Tibial nerve (tissue), 4 donors: Measurements from ENCODE around the gene PPDPF. TPM values are rescaled to one million over a fixed set of nuclear protein-coding genes. Genes with fewer than 3 reads are reported as not detected.

ENCODE experiments used
- DNase-seq, 2 donors: peaks; one replicate each; pipeline ENCODE4 v3.0.0-alpha.2; 2019; ENCODE audit warnings: low spot score in 2 of 2
- H3K27ac ChIP-seq, 4 donors: fragments of 200-600 bp; sonication (generic) in 3 of 4; one replicate each; pipeline ENCODE4 v1.5.1; 2017 to 2019; ENCODE audit warnings: mild to moderate bottlenecking in 1 of 4
- H3K27me3 ChIP-seq, 2 donors: fragments of 200-600 bp; sonication (generic) in 1 of 2; one replicate each; pipeline versions ENCODE4 v1.5.1 to v1.6.0; 2017 to 2019
- H3K36me3 ChIP-seq, 3 donors: fragments of 200-600 bp; sonication (generic); one replicate each; pipeline ENCODE4 v1.5.1; 2018 to 2019
- H3K4me1 ChIP-seq, 4 donors: fragments of 200-600 bp; sonication (generic) in 3 of 4; one replicate each; pipeline ENCODE4 v1.5.1; 2017 to 2019
- H3K4me3 ChIP-seq, 4 donors: fragments of 200-600 bp; sonication (generic) in 3 of 4; one replicate each; pipeline ENCODE4 v1.5.1; 2017 to 2019; ENCODE audit warnings: mild to moderate bottlenecking in 1 of 4, moderate library complexity in 1 of 4
- H3K9me3 ChIP-seq, 4 donors: fragments of 200-600 bp; sonication (generic) in 3 of 4; one replicate each; pipeline ENCODE4 v1.5.1; 2017 to 2019
- EP300 ChIP-seq, 2 donors: sonication (generic); formaldehyde crosslinking; IDR thresholded peaks; one replicate each; pipeline ENCODE4 v1.6.1; 2017; ENCODE audit warnings: antibody characterized with exemption in 2 of 2, mild to moderate bottlenecking in 1 of 2
- POLR2A ChIP-seq, 2 donors: fragments of 450-650 bp; IDR thresholded peaks; one replicate each; pipeline ENCODE4 v1.6.1; 2017; ENCODE audit warnings: antibody characterized with exemption in 2 of 2, mild to moderate bottlenecking in 2 of 2, moderate library complexity in 2 of 2
- WGBS, 2 donors: methylation state at CpG; one replicate each; pipeline ENCODE4 v1.1.5; 2018; 5-methylcytosine and 5-hydroxymethylcytosine counted together
- total RNA-seq, 4 donors: library from RNA; depleted of rRNA; stranded (reverse); fragments of >200 nt; gene quantifications; one replicate each; pipeline ENCODE4 v1.1.0, GENCODE V29; 2016
- TF ChIP-seq, protein P1 (sequence below), 5 experiments: fragments of 200-600 bp in 3 of 5; fragments of 450-650 bp in 2 of 5; sonication (generic) in 3 of 5; IDR thresholded peaks; one replicate each; pipeline ENCODE4 v1.5.1; 2016 to 2019; ENCODE audit warnings: antibody characterized with exemption in 5 of 5, mild to moderate bottlenecking in 3 of 5, moderate library complexity in 2 of 5

PPDPF gene
- total RNA-seq, 4 donors from 2014 or later: 59.0 to 165 (median 119) TPM

DNA sequence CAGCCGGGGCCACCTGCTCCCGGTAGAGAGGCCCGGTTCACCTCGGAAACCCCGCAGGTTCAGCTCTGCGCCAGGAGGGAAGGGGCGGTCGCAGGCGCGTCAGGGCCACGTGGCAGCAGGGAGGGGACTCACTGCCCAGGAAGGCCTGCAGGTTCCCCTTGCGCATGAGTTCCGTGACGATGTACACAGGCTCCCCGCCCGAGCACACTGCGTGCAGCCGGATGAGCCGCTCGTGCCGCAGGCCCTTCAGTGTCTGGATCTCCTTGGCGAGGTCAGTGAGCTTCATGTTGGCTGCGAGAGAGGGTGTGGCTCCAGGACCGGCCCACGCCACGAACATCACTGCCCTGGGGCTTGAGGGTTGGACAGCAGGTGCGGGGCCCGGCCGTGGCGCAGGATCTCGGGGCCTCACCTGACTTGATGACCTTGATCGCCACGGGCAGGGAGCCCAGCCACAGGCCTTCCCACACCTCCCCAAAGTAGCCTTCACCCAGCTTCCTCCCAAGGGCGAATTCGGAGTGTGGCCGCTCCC, 21.5 kb downstream of the PPDPF start:
- Histone ChIP-seq H3K4me3 (no peak overlapping the region), H3K36me3 (no peaks in the 10 kb centered on the region), H3K9me3 (no peaks in the 10 kb centered on the region), H3K27me3 (peaks cover 0 to 30% of the 10 kb centered on the region in 2 donors), H3K4me1 (peaks cover 0 to 17% (median 8%) of the 10 kb centered on the region in 4 donors), H3K27ac (no peak overlapping the region)
- no peak for DNase-seq
- TF ChIP-seq, protein P1, sequence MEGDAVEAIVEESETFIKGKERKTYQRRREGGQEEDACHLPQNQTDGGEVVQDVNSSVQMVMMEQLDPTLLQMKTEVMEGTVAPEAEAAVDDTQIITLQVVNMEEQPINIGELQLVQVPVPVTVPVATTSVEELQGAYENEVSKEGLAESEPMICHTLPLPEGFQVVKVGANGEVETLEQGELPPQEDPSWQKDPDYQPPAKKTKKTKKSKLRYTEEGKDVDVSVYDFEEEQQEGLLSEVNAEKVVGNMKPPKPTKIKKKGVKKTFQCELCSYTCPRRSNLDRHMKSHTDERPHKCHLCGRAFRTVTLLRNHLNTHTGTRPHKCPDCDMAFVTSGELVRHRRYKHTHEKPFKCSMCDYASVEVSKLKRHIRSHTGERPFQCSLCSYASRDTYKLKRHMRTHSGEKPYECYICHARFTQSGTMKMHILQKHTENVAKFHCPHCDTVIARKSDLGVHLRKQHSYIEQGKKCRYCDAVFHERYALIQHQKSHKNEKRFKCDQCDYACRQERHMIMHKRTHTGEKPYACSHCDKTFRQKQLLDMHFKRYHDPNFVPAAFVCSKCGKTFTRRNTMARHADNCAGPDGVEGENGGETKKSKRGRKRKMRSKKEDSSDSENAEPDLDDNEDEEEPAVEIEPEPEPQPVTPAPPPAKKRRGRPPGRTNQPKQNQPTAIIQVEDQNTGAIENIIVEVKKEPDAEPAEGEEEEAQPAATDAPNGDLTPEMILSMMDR (IDR thresholded peaks at IDR 0.05): no peak
- 79 to 82% methylated on average over 18 to 23 of the region's 36 CpGs for WGBS, 2 donors

DNA sequence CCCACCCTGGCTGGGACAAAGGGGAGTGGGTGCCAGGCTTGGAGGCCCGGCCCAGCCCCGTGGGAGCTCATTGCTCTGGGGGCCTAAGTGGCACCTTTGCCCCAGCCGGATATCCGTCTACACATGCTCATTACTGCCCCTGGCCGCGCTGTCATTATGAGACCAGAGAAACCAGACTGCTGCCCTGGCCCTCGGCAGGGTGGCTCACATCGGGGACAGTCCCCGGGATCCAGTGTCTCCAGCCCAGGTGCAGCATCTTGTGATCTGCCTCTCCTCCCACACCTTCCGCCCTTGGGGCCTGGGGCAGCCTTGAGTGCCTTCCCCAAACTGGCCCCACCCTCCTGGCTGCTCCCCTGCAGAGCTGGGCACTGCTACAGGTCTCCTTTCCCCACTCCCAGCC, 22.1 kb downstream of the PPDPF start:
- no peak for DNase-seq
- H3K36me3 ChIP-seq: no peaks in the 10 kb centered on the region
- TF ChIP-seq EP300 (IDR thresholded peaks at IDR 0.05) (no peak), POLR2A (IDR thresholded peaks at IDR 0.05) (no peak)
- TF ChIP-seq, protein P1 (IDR thresholded peaks at IDR 0.05): no peak
- H3K9me3 ChIP-seq: no peaks in the 10 kb centered on the region
- peaks cover 0 to 11% (median 5%) of the 10 kb centered on the region in 4 donors for H3K4me1 ChIP-seq
- no peak overlapping the region for H3K4me3 ChIP-seq
- WGBS, 2 donors: 70 to 81% methylated on average over 4 to 9 of the region's 10 CpGs
- H3K27me3 ChIP-seq: peaks cover 0 to 35% of the 10 kb centered on the region in 2 donors
- no peak overlapping the region for H3K27ac ChIP-seq

DNA sequence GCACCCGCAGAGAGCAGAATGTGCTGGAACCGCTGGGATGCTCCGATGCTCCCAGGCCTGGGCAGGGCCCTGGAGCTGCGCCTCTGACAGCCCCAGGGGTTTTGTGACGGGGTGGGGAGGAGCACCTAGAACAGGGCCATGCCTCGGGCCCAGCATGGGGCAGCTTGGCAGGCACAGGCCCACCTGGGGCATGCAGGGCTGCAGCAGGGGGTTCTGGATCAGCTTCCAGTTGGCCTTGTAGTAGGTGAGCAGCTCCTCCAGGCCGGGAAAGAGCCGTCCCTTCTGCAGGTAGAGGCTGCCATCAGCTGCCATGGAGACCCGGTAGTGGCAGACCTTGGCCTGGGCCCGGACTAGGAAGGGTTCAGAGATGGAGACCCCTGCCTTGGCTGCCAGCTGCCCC, 22.6 kb downstream of the PPDPF start:
- no peak for DNase-seq
- Histone ChIP-seq H3K4me1 (peaks cover 0 to 9% (median 3%) of the 10 kb centered on the region in 4 donors), H3K27me3 (peaks cover 0 to 39% of the 10 kb centered on the region in 2 donors), H3K27ac (no peak overlapping the region), H3K36me3 (no peaks in the 10 kb centered on the region), H3K4me3 (no peak overlapping the region), H3K9me3 (no peaks in the 10 kb centered on the region)
- TF ChIP-seq, protein P1 (IDR thresholded peaks at IDR 0.05): no peak
- TF ChIP-seq EP300 (IDR thresholded peaks at IDR 0.05) (no peak), POLR2A (IDR thresholded peaks at IDR 0.05) (no peak)
- 67 to 89% methylated on average over 3 to 8 of the region's 10 CpGs for WGBS, 2 donors

DNA sequence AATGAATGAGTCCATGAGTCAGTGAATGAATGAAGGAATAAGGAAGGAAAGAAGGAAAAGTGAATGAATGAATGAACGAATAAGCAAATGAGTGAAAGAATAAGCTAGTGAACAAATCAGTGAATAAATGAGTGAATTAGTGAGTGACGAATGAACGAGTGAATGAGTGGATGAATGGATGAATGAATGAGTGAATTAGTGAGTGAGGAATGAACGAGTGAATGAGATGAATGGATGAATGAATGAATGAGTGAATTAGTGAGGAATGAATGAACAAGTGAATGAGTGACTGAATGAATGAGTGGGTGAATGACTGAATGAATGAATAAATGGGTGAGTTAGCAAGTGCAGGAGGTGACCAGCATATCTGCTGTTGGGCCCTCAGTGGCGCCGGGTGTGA, 23.2 kb downstream of the PPDPF start:
- TF ChIP-seq, protein P1 (IDR thresholded peaks at IDR 0.05): no peak
- no peak for TF ChIP-seq POLR2A (IDR thresholded peaks at IDR 0.05)
- Histone ChIP-seq H3K9me3 (no peaks in the 10 kb centered on the region), H3K27me3 (peaks cover 0 to 45% of the 10 kb centered on the region in 2 donors), H3K27ac (no peak overlapping the region), H3K4me1 (peaks cover 0 to 5% (median 0%) of the 10 kb centered on the region in 4 donors), H3K4me3 (no peak overlapping the region), H3K36me3 (no peaks in the 10 kb centered on the region)
- WGBS, 2 donors: 89 to 90% methylated on average over 6 of the region's 6 CpGs
- DNase-seq: no peak

DNA sequence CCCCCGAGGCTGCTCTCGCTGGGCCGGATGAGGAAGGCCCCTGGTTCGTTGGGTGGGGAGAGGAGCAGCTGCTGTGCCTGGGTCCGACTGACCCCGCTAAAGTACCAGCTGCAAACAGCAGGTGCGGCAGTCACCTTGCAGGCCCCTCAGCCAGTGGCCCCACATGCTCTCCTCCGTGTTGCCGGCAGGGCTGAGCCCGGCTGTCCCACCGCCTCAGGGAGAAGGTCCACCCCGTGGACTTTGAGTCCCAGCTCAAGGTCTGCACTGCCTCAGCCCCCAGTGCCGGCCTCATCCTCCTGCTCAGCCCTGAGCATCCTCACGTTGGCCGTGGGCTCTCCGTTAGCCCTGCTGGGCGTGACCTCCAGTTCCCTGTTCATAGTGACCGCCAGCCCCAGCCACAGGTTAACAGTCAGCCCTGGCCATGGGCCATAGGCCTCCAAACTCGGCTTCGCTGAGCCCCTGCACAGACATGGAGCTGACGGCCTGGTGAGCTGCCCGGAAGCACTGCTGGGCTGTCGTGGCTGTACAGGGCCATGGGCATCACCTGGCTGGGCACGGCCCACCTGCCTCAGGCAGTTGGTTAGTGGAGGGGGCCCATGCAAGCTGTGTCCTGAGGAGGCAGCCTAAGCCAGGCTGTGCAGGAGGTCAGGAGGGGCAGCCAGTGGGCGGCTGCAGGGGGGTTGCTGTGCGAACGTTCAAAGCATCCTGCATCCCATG, 23.8 kb downstream of the PPDPF start:
- no peak overlapping the region for H3K4me3 ChIP-seq
- no peaks in the 10 kb centered on the region for H3K36me3 ChIP-seq
- H3K27me3 ChIP-seq: peaks cover 0 to 45% of the 10 kb centered on the region in 2 donors
- no peak for DNase-seq
- H3K9me3 ChIP-seq: no peaks in the 10 kb centered on the region
- H3K27ac ChIP-seq: no peak overlapping the region
- TF ChIP-seq POLR2A (IDR thresholded peaks at IDR 0.05) (no peak), EP300 (IDR thresholded peaks at IDR 0.05) (no peak)
- TF ChIP-seq, protein P1 (IDR thresholded peaks at IDR 0.05): no peak
- peaks cover 0 to 5% (median 0%) of the 10 kb centered on the region in 4 donors for H3K4me1 ChIP-seq
- WGBS, 2 donors: 65 to 75% methylated on average over 12 to 16 of the region's 27 CpGs
